Testis (tissue), 3 donors: ENCODE data around the gene PTPN9. TPM values are rescaled to one million over a fixed set of nuclear protein-coding genes. Genes with fewer than 3 reads are reported as not detected.
"Not testable (repeated sequence)": the region's sequence is repeated elsewhere in the genome, so short reads cannot be mapped to it uniquely, and the experiment has no call there.

ENCODE experiments used
- DNase-seq: peaks from one replicate; pipeline ENCODE4 v3.0.0-alpha.2; 2019
- H3K27ac ChIP-seq, 2 donors: fragments of 200-600 bp; sonication (generic); one replicate each; pipeline ENCODE4 v1.5.1; 2019
- H3K27me3 ChIP-seq: fragments of 200-600 bp; sonication (generic); one replicate; pipeline ENCODE4 v1.5.1; 2019
- H3K36me3 ChIP-seq: fragments of 200-600 bp; sonication (generic); one replicate; pipeline ENCODE4 v1.5.1; 2017; ENCODE audit warnings: low read depth; ENCODE audit errors: missing control alignments
- H3K4me1 ChIP-seq: fragments of 200-600 bp; sonication (generic); one replicate; pipeline ENCODE4 v1.5.1; 2019
- H3K4me3 ChIP-seq, 2 donors: fragments of 200-600 bp; sonication (generic); one replicate each; pipeline ENCODE4 v1.5.1; 2017 to 2019
- H3K9me3 ChIP-seq: fragments of 200-600 bp; sonication (generic); one replicate; pipeline ENCODE4 v1.5.1; 2017
- CTCF ChIP-seq, 3 experiments: fragments of 450-650 bp in 2 of 3; fragments of 200-600 bp in 1 of 3; sonication (generic) in 1 of 3; IDR thresholded peaks; one replicate each; pipeline ENCODE4 v1.5.1; 2016 to 2019; ENCODE audit warnings: antibody characterized with exemption in 3 of 3, mild to moderate bottlenecking in 2 of 3, moderate library complexity in 1 of 3
- POLR2A ChIP-seq: fragments of 450-650 bp; IDR thresholded peaks from one replicate; pipeline ENCODE4 v1.6.1; 2017; ENCODE audit warnings: antibody characterized with exemption, mild to moderate bottlenecking, moderate library complexity
- WGBS, 2 donors: methylation state at CpG; one replicate each; pipeline ENCODE4 v1.1.5; 2018; 5-methylcytosine and 5-hydroxymethylcytosine counted together
- intact Hi-C: fragments of 100-400 bp; cut with DNase I; formaldehyde crosslinking; loops from one replicate; pipeline ENCODE4 v1.15.1; 2023; ENCODE audit warnings: low total_unique reads
- polyA plus RNA-seq: library from polyadenylated mRNA; stranded (reverse); fragments of 350-450 nt; fragmentation: Illumina TruSeq; extraction: RNeasy Lipid Tissue Mini Kit (QIAGEN cat#74804); gene quantifications from one replicate; pipeline ENCODE4 v1.2.3, GENCODE V29; 2014; ENCODE audit warnings: low read depth, low replicate concordance; ENCODE audit not compliant: insufficient read depth
- total RNA-seq, 2 donors: library from RNA; depleted of rRNA; stranded (reverse); fragments of >200 nt; gene quantifications; one replicate each; pipeline ENCODE4 v1.2.3, GENCODE V29; 2016

Gene PTPN9
- total and polyA plus RNA-seq, 3 donors from 2014 or later, result 14.1 to 20.3 (median 16.3) TPM

- no peak for DNase-seq
- H3K27me3 ChIP-seq, result no peaks in the 10 kb centered on the region
- no peaks in the 10 kb centered on the region for H3K36me3 ChIP-seq
- 93 to 98% methylated on average over 5 of the region's 5 CpGs for WGBS, 2 donors
- peaks cover 4% of the 10 kb centered on the region for H3K4me1 ChIP-seq
- H3K9me3 ChIP-seq, result no peaks in the 10 kb centered on the region
- intact Hi-C loops, result no loop called here
- H3K27ac ChIP-seq, result no peak overlapping the region
- no peak overlapping the region for H3K4me3 ChIP-seq
- no peak for TF ChIP-seq CTCF (IDR thresholded peaks at IDR 0.05)
- no peak for TF ChIP-seq POLR2A
Measured at GRCh38 chr15:75573648-75574384, 5.3 kb downstream of the PTPN9 start.

- Histone ChIP-seq H3K4me1 (peaks cover 12% of the 10 kb centered on the region), H3K9me3 (no peaks in the 10 kb centered on the region), H3K27ac (no peak overlapping the region), H3K4me3 (no peak overlapping the region), H3K27me3 (no peaks in the 10 kb centered on the region), H3K36me3 (no peaks in the 10 kb centered on the region)
- DNase-seq, result no peak
- intact Hi-C loops, result no loop called here
- no peak for TF ChIP-seq CTCF (IDR thresholded peaks at IDR 0.05)
- no peak for TF ChIP-seq POLR2A
- 67 to 70% methylated on average over 8 of the region's 8 CpGs for WGBS, 2 donors
Measured at GRCh38 chr15:75570126-75570845, 8.8 kb downstream of the PTPN9 start.

GRCh38 chr15:75565062-75565970 lies 13.8 kb downstream of the PTPN9 start:
- TF ChIP-seq POLR2A, result no peak
- Histone ChIP-seq H3K9me3 (no peaks in the 10 kb centered on the region), H3K4me1 (peaks cover 9% of the 10 kb centered on the region), H3K4me3 (no peak overlapping the region), H3K36me3 (no peaks in the 10 kb centered on the region), H3K27me3 (no peaks in the 10 kb centered on the region), H3K27ac (no peak overlapping the region)
- 81 to 92% methylated on average over 3 of the region's 3 CpGs for WGBS, 2 donors
- intact Hi-C loops, result no loop called here
- no peak for DNase-seq

GRCh38 chr15:75561888-75562287 lies 17.2 kb downstream of the PTPN9 start:
- Histone ChIP-seq H3K36me3 (no peaks in the 10 kb centered on the region), H3K27me3 (no peaks in the 10 kb centered on the region), H3K4me3 (no peak overlapping the region), H3K4me1 (peaks cover 9% of the 10 kb centered on the region), H3K27ac (no peak overlapping the region), H3K9me3 (no peaks in the 10 kb centered on the region)
- intact Hi-C loops, result no loop called here
- WGBS, 2 donors, result 91 to 96% methylated on average over 5 of the region's 5 CpGs
- TF ChIP-seq POLR2A (no peak), CTCF (IDR thresholded peaks at IDR 0.05) (no peak)
- DNase-seq, result no peak

- H3K4me3 ChIP-seq, H3K4me1 ChIP-seq, H3K27ac ChIP-seq, intact Hi-C loops, H3K27me3 ChIP-seq, DNase-seq, H3K9me3 ChIP-seq, H3K36me3 ChIP-seq: not testable (repeated sequence)
- WGBS, 2 donors, result 78 to 86% methylated on average over 1 to 6 of the region's 6 CpGs
Measured at GRCh38 chr15:75559360-75559759, 19.8 kb downstream of the PTPN9 start.

GRCh38 chr15:75558955-75559354 lies 20.2 kb downstream of the PTPN9 start:
- WGBS, 2 donors, result 94% methylated on average over 18 of the region's 28 CpGs; no CpG with 5 or more reads in 1 of the 2 donors
- H3K9me3 ChIP-seq, DNase-seq, H3K36me3 ChIP-seq, intact Hi-C loops, H3K4me3 ChIP-seq, H3K27me3 ChIP-seq, H3K4me1 ChIP-seq, H3K27ac ChIP-seq: not testable (repeated sequence)
